CD4-positive, alpha-beta T cell (primary cell): ENCODE results near the gene DPH7. TPM values are rescaled to one million over a fixed set of nuclear protein-coding genes. Genes with fewer than 3 reads are reported as not detected.

Experiments used
- ATAC-seq: fragments of 200-7000 bp; cut with Tn5 transposase; one replicate; pipeline ENCODE4 v1.10.0; 2022; ENCODE audit warnings: mild to moderate bottlenecking; ENCODE audit not compliant: poor library complexity
- CTCF ChIA-PET: fragments of 350-600 bp; sonication (Branson Sonifier 250); formaldehyde crosslinking; loops from one replicate; lab custom pipeline; 2021; ENCODE audit warnings: antibody characterized with exemption, inconsistent platforms; lab: Charles Lee
- POLR2A ChIA-PET: fragments of 350-600 bp; sonication (Branson Sonifier 250); formaldehyde crosslinking; loops from one replicate; lab custom pipeline; 2021; ENCODE audit warnings: antibody characterized with exemption, inconsistent platforms; lab: Charles Lee
- DNase-seq, 14 experiments: peaks; one replicate each; pipeline ENCODE4 v3.0.0-alpha.2; 2013 to 2020; ENCODE audit warnings: mixed read lengths in 2 of 14
- H3K27ac ChIP-seq, 2 donors: one replicate each; pipeline versions ENCODE4 v1.5.1 to v1.7.0; 2013; ENCODE audit warnings: low read length in 2 of 2, low read depth in 1 of 2, mild to moderate bottlenecking in 1 of 2
- H3K27me3 ChIP-seq, 2 experiments: 1 replicate in 1 of 2; 2 replicates in 1 of 2; pipeline versions ENCODE4 v1.6.1 to v1.7.0; 2013; ENCODE audit warnings: low read length in 2 of 2, control low read depth in 1 of 2, mild to moderate bottlenecking in 1 of 2, moderate library complexity in 1 of 2; ENCODE audit not compliant: insufficient read depth in 2 of 2, control insufficient read depth in 1 of 2
- H3K36me3 ChIP-seq: one replicate; pipeline ENCODE4 v1.6.1; 2013; ENCODE audit warnings: low read length, control low read depth; ENCODE audit not compliant: insufficient read depth
- H3K4me1 ChIP-seq: one replicate; pipeline ENCODE4 v1.6.1; 2013; ENCODE audit warnings: low read length, control low read depth; ENCODE audit not compliant: insufficient read depth
- H3K4me3 ChIP-seq: one replicate; pipeline ENCODE4 v1.5.1; 2013; ENCODE audit warnings: mild to moderate bottlenecking, low read length, moderate library complexity
- H3K9me3 ChIP-seq, 2 experiments: 1 replicate in 1 of 2; 2 replicates in 1 of 2; pipeline versions ENCODE4 v1.6.1 to v1.7.0; 2013; ENCODE audit warnings: low read length in 2 of 2, mild to moderate bottlenecking in 2 of 2, control low read depth in 1 of 2, moderate library complexity in 1 of 2; ENCODE audit not compliant: control insufficient read depth in 1 of 2, insufficient read depth in 1 of 2
- H3K27ac Mint-ChIP-seq: one replicate; pipeline ENCODE4 v1.8.0; 2020; ENCODE audit warnings: mixed read lengths
- H3K27me3 Mint-ChIP-seq: one replicate; pipeline ENCODE4 v1.8.0; 2021; ENCODE audit warnings: mixed read lengths
- H3K36me3 Mint-ChIP-seq: one replicate; pipeline ENCODE4 v1.8.0; 2021; ENCODE audit warnings: low read depth, mixed read lengths
- H3K4me1 Mint-ChIP-seq: one replicate; pipeline ENCODE4 v1.8.0; 2021; ENCODE audit warnings: low read depth, mixed read lengths
- H3K4me3 Mint-ChIP-seq: one replicate; pipeline ENCODE4 v1.8.0; 2020; ENCODE audit warnings: mild to moderate bottlenecking, mixed read lengths
- H3K9me3 Mint-ChIP-seq: one replicate; pipeline ENCODE4 v1.8.0; 2020; ENCODE audit warnings: mixed read lengths
- CTCF ChIP-seq: fragments of 200-600 bp; IDR thresholded peaks from one replicate; pipeline ENCODE4 v1.8.0; 2022; ENCODE audit warnings: antibody characterized with exemption, mild to moderate bottlenecking
- intact Hi-C, 2 experiments: fragments of 100-400 bp; cut with DNase I in 1 of 2; cut with micrococcal nuclease in 1 of 2; formaldehyde crosslinking; loops; one replicate each; pipeline versions ENCODE4 v1.15.1 to v1.9.0; 2023 to 2025; cut with DNase I, micrococcal nuclease
- total RNA-seq, 174 experiments: library from RNA in 2 of 174; stranded (reverse) in 2 of 174; gene quantifications; one replicate each; pipeline ENCODE4 v1.2.3 and lab custom pipeline; 2021 to 2026

The DPH7 gene
- total RNA-seq, 2 experiments from 2014 or later = 36.4 to 36.8 TPM

- Histone ChIP-seq H3K27ac (no peak overlapping the region), H3K36me3 (peaks cover 36% of the 10 kb centered on the region), H3K9me3 (no peaks in the 10 kb centered on the region), H3K4me3 (no peak overlapping the region), H3K4me1 (peaks cover 12% of the 10 kb centered on the region), H3K27me3 (no peaks in the 10 kb centered on the region)
- H3K4me1 Mint-ChIP-seq = peaks cover 8% of the 10 kb centered on the region
- no peaks in the 10 kb centered on the region for H3K27me3 Mint-ChIP-seq
- ChIA-PET CTCF (no interaction called here), POLR2A (no interaction called here)
- ATAC-seq = no peak
- DNase-seq = no peak
- no peak overlapping the region for H3K27ac Mint-ChIP-seq
- intact Hi-C loops = no loop called here
- H3K4me3 Mint-ChIP-seq = no peak overlapping the region
- peaks cover 39% of the 10 kb centered on the region for H3K36me3 Mint-ChIP-seq
- no peaks in the 10 kb centered on the region for H3K9me3 Mint-ChIP-seq
- no peak for TF ChIP-seq CTCF
Measured at GRCh38 chr9:137583957-137584356, 5.2 kb upstream of the DPH7 start.

DNA sequence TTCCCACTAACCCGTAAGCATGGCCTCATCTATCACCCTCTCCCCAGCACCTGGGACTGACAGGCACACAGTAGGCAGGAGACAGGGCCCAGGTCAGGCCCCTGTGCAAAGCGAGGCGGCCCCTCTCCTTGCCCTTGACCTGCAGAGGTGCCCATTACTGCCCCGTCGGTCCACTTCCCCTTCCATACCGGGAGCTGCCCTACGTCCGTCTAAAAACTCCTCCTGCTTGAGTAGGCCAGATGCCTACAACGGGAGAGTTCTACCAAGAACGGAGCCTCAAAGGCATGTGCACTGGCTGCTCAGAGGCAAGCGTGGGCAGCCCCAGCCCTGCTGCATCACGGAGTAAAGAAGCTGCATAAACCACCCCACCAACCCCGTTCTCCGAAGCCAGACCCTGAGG is 4.6 kb upstream of the DPH7 start:
- H3K36me3 ChIP-seq = peaks cover 36% of the 10 kb centered on the region
- H3K9me3 Mint-ChIP-seq = no peaks in the 10 kb centered on the region

GRCh38 chr9:137582286-137582860 is 3.6 kb upstream of the DPH7 start:
- Histone ChIP-seq H3K4me3 (no peak overlapping the region), H3K4me1 (peaks cover 16% of the 10 kb centered on the region), H3K27ac (no peak overlapping the region), H3K36me3 (peaks cover 28% of the 10 kb centered on the region), H3K9me3 (no peaks in the 10 kb centered on the region), H3K27me3 (no peaks in the 10 kb centered on the region)
- no peak for TF ChIP-seq CTCF
- H3K36me3 Mint-ChIP-seq = peaks cover 37% of the 10 kb centered on the region
- peak in 2 of 14 experiments; percentile 30 to 41 for DNase-seq
- ChIA-PET POLR2A (no interaction called here), CTCF (no interaction called here)
- no peak for ATAC-seq
- intact Hi-C loops = no loop called here
- H3K4me3 Mint-ChIP-seq = peak overlapping the region; percentile 11
- H3K27me3 Mint-ChIP-seq = no peaks in the 10 kb centered on the region
- peaks cover 7% of the 10 kb centered on the region for H3K4me1 Mint-ChIP-seq
- no peaks in the 10 kb centered on the region for H3K9me3 Mint-ChIP-seq
- no peak overlapping the region for H3K27ac Mint-ChIP-seq

More for the DNA sequence above, 4.6 kb upstream of the DPH7 start:
- intact Hi-C loops = no loop called here
- H3K9me3 ChIP-seq = no peaks in the 10 kb centered on the region
- H3K27me3 ChIP-seq = no peaks in the 10 kb centered on the region
- peaks cover 39% of the 10 kb centered on the region for H3K36me3 Mint-ChIP-seq
- H3K4me3 ChIP-seq = no peak overlapping the region
- H3K27ac ChIP-seq = no peak overlapping the region
- DNase-seq (no peak), ATAC-seq (no peak)
- H3K27me3 Mint-ChIP-seq = no peaks in the 10 kb centered on the region
- no peak for TF ChIP-seq CTCF
- H3K4me1 ChIP-seq = peaks cover 9% of the 10 kb centered on the region
- ChIA-PET CTCF (no interaction called here), POLR2A (no interaction called here)
- H3K27ac Mint-ChIP-seq = no peak overlapping the region
- no peak overlapping the region for H3K4me3 Mint-ChIP-seq
- peaks cover 7% of the 10 kb centered on the region for H3K4me1 Mint-ChIP-seq
